Subcutaneous adipose tissue (tissue), 4 donors: ENCODE data around the gene FGF5. TPM values are rescaled to one million over a fixed set of nuclear protein-coding genes. Genes with fewer than 3 reads are reported as not detected.

Source experiments
- total RNA-seq, 4 donors: library from RNA; depleted of rRNA; stranded (reverse); fragments of >200 nt; gene quantifications; one replicate each; pipeline ENCODE4 v1.1.0, GENCODE V29; 2016
- TF ChIP-seq, protein P1 (sequence below): fragments of 450-650 bp; IDR thresholded peaks from one replicate; pipeline ENCODE4 v1.5.1; 2016; ENCODE audit warnings: low read depth, mild to moderate bottlenecking, control low read depth, antibody characterized with exemption, moderate library complexity

The FGF5 gene
- total RNA-seq, 4 donors from 2014 or later, result not detected

DNA sequence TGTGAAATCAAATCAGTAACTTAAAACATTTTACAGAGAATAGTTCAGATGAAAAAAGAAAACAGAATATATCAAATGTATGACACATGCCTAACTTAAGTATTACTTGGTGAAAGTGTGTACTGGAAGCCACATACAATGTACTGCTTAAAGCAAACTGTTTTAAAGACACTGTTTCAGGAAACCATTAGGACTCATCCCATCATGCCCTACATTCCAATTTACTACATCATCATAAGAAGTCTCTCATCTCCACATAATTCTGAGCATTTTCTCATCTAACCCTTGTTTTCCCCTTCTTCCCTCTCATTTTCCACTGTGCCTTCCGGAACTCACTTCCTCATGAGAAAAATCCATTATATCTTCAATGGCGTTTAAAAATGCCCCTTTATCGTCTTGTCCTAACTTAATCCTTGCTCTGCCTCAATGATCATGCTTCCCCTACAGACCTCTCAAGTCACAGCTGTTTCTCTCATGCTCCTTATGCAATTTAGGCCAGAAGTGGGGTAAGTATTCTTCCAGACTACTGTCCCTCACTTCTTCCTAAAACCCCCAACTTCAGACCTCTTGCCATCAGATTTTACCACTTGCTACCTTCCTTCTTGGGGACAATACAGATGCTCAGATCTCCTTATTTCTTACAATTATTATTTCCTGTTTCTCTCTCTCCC, 26.8 kb upstream of the FGF5 start:
- TF ChIP-seq, protein P1, sequence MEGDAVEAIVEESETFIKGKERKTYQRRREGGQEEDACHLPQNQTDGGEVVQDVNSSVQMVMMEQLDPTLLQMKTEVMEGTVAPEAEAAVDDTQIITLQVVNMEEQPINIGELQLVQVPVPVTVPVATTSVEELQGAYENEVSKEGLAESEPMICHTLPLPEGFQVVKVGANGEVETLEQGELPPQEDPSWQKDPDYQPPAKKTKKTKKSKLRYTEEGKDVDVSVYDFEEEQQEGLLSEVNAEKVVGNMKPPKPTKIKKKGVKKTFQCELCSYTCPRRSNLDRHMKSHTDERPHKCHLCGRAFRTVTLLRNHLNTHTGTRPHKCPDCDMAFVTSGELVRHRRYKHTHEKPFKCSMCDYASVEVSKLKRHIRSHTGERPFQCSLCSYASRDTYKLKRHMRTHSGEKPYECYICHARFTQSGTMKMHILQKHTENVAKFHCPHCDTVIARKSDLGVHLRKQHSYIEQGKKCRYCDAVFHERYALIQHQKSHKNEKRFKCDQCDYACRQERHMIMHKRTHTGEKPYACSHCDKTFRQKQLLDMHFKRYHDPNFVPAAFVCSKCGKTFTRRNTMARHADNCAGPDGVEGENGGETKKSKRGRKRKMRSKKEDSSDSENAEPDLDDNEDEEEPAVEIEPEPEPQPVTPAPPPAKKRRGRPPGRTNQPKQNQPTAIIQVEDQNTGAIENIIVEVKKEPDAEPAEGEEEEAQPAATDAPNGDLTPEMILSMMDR, result no peak

DNA sequence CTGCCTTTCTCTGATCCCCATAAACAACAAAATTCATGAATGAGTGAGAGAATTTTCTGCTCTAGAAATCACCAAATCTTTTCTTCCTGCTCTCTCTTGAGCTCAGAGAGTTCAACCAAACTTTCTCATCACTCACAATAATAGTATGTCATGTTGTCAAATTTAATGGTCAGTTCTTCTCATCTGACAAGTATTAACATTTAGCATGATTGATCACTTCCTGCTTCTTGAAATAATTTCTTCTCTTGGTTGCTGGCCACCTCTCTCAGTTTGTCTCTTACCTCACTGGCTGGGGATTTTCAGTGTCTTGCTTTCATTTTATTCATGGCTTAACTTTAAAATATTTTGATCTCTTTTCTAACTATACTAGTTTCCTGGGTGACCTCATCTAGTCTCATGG, 25.5 kb upstream of the FGF5 start:
- TF ChIP-seq, protein P1, result no peak

DNA sequence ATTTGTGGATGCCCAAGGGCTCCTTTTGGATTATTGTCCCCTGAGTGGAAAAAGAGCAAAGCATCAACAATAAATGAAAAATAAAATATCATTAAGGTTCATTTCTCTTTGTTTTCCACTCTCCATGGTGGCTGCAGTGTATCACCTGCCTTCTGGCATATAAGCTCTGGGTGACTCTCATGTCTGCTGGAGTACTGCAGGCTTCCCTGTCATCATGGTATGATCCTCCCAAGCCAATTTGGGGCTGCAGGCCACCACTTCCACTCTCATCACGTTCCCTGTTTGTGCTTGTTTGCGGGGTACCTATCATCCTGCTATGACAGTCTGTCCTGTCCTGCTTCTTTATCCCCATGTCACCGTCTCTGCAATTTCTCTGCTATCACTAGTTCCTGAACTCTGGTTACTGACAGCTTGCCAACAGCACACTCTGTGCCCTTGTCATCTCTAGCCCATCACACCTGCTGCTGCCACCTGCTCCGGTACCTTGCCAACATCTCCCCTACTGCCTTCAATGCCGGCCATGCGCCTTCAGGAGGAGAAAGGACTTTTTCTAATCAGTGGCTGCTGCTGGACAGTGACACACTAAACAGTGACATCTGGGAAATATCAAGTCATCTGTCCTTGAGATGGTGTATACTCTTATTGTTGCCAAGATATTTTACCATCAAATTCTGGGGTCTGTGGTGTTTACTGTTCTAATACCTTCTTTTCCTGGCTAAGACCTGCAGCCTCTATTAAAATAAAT, 23.0 kb upstream of the FGF5 start:
- TF ChIP-seq, protein P1, result no peak

DNA sequence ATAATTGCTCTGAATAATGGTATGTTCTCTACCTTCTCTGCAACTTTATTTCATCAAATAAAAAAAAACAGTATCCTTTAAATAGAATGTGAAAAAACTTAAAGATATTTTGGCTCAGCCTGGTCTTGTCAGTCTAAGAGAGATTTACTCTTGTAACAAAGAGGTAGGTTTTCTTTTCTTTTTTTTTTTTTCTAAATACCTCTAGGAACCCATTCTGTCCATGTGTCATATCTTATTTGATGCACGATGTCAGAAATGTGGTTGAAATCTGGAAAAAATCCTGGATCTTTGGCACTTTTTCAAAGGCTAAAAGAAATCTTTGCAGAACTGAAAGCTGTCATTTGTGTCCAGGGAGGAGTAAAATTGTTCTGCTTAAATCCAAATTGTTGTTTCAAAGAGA, 17.3 kb upstream of the FGF5 start:
- TF ChIP-seq, protein P1, result no peak

DNA sequence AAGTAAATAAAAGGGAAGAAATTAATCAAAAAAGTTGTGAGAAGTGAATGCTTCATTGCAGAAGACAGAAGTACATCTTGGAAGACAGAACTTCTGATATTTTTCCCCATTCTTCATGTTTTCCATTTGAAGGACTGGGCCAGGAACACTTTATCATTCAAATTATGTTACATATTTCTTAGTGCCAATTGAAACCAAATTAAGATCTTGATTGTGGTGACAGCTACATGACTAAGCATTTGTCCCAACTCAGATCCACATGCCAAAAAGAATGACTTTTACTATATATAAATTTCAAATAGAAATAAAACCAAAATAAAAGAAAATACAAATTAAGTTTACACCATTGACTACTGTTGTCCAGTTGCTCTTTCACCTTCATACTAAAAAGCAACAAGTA, 14.0 kb upstream of the FGF5 start:
- TF ChIP-seq, protein P1, result no peak

DNA sequence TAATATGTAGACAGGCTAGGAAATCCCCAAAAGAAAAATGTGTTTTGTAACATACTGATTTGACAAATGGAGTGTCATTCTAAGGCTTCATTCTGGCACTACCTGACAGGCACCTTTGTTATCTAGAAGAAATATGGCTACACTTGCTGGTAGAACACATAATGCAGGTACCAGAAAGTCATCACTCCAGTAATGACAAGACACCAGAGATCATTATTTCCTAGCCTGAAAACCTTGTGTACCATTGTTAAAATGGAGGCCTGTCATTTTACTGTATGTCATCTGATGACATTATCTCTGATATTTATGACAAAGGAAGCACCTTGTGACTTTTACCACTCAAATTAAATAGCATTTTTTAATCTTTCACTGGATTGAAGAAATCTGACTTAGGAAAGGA, 13.5 kb upstream of the FGF5 start:
- TF ChIP-seq, protein P1, result no peak

DNA sequence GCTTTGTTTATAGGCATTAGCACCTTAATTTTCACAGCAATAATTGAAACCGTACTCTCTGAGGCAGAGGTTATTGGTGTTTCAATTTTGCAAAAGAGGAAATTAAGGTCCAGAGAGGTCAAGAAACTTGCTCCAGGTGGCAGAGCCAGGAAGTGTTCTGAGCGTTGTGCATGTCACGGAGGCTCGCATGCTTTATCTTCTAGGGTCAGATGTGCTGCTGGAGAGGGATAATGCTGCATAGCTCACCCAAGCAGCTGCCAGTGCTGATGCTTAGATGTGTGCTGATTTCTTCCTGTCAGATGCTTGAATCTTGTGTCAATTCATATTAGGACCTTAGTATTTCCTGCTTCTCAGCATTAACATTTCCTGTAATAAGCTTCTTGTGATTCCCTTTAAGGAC, 13.0 kb upstream of the FGF5 start:
- TF ChIP-seq, protein P1, result no peak
